Esophagus squamous epithelium (tissue), 5 donors: ENCODE results near the gene CNTRL. TPM values are rescaled to one million over a fixed set of nuclear protein-coding genes. Genes with fewer than 3 reads are reported as not detected.
A peak's percentile ranks its signal among the peaks of the same experiment; 100 is the strongest.
"Not testable (repeated sequence)": the region's sequence is repeated elsewhere in the genome, so short reads cannot be mapped to it uniquely, and the experiment has no call there.

Source experiments
- DNase-seq: peaks from one replicate; lab custom pipeline; 2025; lab: John Stamatoyannopoulos, UW
- H3K27ac ChIP-seq, 4 donors: fragments of 200-600 bp; sonication (generic); one replicate each; pipeline ENCODE4 v1.5.1; 2016 to 2019; ENCODE audit warnings: mild to moderate bottlenecking in 1 of 4
- H3K27me3 ChIP-seq, 4 donors: fragments of 200-600 bp; sonication (generic); 1 replicate in 3 of 4; 2 replicates in 1 of 4; pipeline versions ENCODE4 v1.5.1 to v1.6.0; 2017 to 2021; ENCODE audit warnings: antibody characterized with exemption in 1 of 4
- H3K36me3 ChIP-seq, 3 donors: fragments of 200-600 bp; sonication (generic); one replicate each; pipeline ENCODE4 v1.5.1; 2016 to 2019
- H3K4me1 ChIP-seq, 3 donors: fragments of 200-600 bp; sonication (generic); one replicate each; pipeline ENCODE4 v1.5.1; 2017 to 2019
- H3K4me3 ChIP-seq, 4 donors: fragments of 200-600 bp; sonication (generic); 1 replicate in 3 of 4; 2 replicates in 1 of 4; pipeline ENCODE4 v1.5.1; 2016 to 2019; ENCODE audit warnings: mild to moderate bottlenecking in 2 of 4, moderate library complexity in 1 of 4
- H3K9me3 ChIP-seq, 3 donors: fragments of 200-600 bp; sonication (generic); one replicate each; pipeline ENCODE4 v1.5.1; 2016 to 2019
- POLR2A ChIP-seq, 4 donors: fragments of 450-650 bp; IDR thresholded peaks; one replicate each; pipeline ENCODE4 v1.6.1; 2017; ENCODE audit warnings: antibody characterized with exemption in 4 of 4, mild to moderate bottlenecking in 4 of 4, moderate library complexity in 3 of 4
- WGBS, 2 donors: methylation state at CpG; one replicate each; pipeline ENCODE4 v1.1.5; 2018; 5-methylcytosine and 5-hydroxymethylcytosine counted together
- intact Hi-C: fragments of 100-400 bp; cut with DNase I; formaldehyde crosslinking; loops from one replicate; pipeline ENCODE4 v1.15.0; 2022
- total RNA-seq, 4 donors: library from RNA; depleted of rRNA; stranded (reverse); fragments of >200 nt; gene quantifications; one replicate each; pipeline ENCODE4 v1.1.0, GENCODE V29; 2016
- TF ChIP-seq, protein P1 (sequence below), 6 experiments: fragments of 450-650 bp in 4 of 6; fragments of 200-600 bp in 2 of 6; sonication (generic) in 2 of 6; IDR thresholded peaks; one replicate each; pipeline ENCODE4 v1.5.1; 2016 to 2019; ENCODE audit warnings: antibody characterized with exemption in 6 of 6, mild to moderate bottlenecking in 4 of 6, moderate library complexity in 4 of 6
- donor health status: DM: yes; HTN: yes; CAD: no.

Gene CNTRL
- total RNA-seq, result 10 to 100 TPM in 1 of 4 donors, 1 to 10 TPM in 3; 7.2 to 15.3 (median 8.0) TPM

DNA sequence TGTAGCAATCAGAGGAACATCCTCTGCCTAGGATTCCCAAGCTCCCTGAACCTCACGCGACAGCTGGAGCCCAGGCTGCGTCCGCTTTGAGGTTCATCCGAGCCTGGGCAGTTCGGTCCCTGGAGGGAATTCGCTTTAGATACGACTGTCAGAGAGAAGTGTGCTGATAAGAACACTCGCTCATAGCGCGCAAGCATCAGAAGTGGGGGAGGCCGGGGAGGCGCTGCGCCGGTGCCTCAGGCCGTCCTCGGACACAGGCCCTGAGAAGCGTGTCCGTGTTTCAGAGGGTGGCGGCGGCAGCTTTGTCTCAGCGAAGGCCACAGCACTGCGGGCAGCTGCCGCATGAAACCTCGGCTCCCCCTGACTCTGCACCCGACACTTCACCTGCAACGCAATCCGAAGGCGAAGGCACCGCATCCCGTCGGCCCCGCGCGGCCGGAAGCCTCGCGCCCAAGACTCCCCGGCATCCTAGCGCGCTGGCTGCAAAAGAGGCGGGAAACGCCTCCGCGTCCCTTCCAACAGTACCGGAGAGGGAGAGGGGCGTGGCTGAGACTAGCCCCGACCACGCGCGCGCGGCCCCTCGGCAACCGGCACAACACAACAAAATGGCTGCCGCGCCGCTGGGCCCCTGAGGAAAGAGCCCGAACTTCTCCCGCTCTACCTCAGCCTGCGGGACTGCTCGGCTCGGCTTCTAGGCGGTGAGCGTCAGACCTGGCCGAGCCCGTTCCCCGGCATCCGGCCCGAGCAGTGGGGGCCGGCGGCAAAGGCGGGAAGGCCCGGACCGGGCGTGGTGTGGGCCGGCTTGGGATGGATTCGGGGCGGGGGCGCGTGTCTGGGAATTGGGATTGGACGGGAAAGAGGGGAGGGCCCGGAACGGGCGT is at the start of gene CNTRL:
CNTRL (plus strand) TSS at position 586 of the 881 bp plus-strand sequence. CDS start 13,372 bp downstream, outside the sequence.
- peak within 1 kb of the TSS; percentile 81 to 95 (median 90) for H3K27ac ChIP-seq
- no peaks in the 10 kb centered on the region for H3K36me3 ChIP-seq
- DNase-seq, result peak; percentile 37
- no peaks in the 10 kb centered on the region for H3K9me3 ChIP-seq
- WGBS, 2 donors, result 0 to 2% methylated on average over 10 to 22 of the region's 85 CpGs
- TF ChIP-seq, protein P1, sequence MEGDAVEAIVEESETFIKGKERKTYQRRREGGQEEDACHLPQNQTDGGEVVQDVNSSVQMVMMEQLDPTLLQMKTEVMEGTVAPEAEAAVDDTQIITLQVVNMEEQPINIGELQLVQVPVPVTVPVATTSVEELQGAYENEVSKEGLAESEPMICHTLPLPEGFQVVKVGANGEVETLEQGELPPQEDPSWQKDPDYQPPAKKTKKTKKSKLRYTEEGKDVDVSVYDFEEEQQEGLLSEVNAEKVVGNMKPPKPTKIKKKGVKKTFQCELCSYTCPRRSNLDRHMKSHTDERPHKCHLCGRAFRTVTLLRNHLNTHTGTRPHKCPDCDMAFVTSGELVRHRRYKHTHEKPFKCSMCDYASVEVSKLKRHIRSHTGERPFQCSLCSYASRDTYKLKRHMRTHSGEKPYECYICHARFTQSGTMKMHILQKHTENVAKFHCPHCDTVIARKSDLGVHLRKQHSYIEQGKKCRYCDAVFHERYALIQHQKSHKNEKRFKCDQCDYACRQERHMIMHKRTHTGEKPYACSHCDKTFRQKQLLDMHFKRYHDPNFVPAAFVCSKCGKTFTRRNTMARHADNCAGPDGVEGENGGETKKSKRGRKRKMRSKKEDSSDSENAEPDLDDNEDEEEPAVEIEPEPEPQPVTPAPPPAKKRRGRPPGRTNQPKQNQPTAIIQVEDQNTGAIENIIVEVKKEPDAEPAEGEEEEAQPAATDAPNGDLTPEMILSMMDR (IDR thresholded peaks at IDR 0.05), result no peak
- TF ChIP-seq POLR2A (IDR thresholded peaks at IDR 0.05), result peak in 3 of 4 donors; percentile 7 to 65 (median 54)
- H3K4me3 ChIP-seq, result peak within 1 kb of the TSS; percentile 62 to 87 (median 74)
- intact Hi-C loops, result no loop called here
- H3K27me3 ChIP-seq, result no peaks in the 10 kb centered on the region
- H3K4me1 ChIP-seq, result peaks cover 12 to 47% (median 21%) of the 10 kb centered on the region in 3 donors

DNA sequence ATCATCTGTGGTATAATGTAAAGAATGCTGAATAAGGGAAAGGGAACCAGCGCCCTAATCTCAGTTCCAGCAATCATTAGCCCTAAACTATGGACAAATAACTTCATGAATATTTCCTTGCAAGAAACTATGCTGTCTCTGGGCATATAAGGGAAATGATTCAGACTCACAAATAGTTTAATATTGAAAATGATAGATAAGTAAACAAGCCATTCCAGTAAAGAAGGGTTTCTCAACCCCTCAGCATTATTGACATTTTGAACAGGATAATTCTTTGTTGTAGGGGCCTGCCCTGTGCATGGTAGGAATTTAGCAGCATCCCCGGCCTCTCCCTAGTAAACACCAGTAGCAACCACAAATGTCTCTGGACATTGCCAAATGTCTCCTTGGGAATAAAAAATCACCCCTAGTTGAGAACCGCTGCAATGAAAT is 48.5 kb upstream of the CNTRL start:
- H3K4me1 ChIP-seq, result no peaks in the 10 kb centered on the region
- no peak for DNase-seq
- no peak overlapping the region for H3K27ac ChIP-seq
- WGBS, 2 donors, result 84 to 87% methylated on average over 3 of the region's 3 CpGs
- intact Hi-C loops, result no loop called here
- no peak overlapping the region for H3K4me3 ChIP-seq
- no peak for TF ChIP-seq POLR2A (IDR thresholded peaks at IDR 0.05)
- TF ChIP-seq, protein P1 (IDR thresholded peaks at IDR 0.05), result no peak
- no peaks in the 10 kb centered on the region for H3K27me3 ChIP-seq
- H3K9me3 ChIP-seq, result no peaks in the 10 kb centered on the region
- no peaks in the 10 kb centered on the region for H3K36me3 ChIP-seq

GRCh38 chr9:121026768-121027167 is 48.0 kb upstream of the CNTRL start:
- TF ChIP-seq, protein P1 (IDR thresholded peaks at IDR 0.05), result no peak
- no peak for TF ChIP-seq POLR2A (IDR thresholded peaks at IDR 0.05)
- Histone ChIP-seq H3K4me1 (no peaks in the 10 kb centered on the region), H3K36me3 (no peaks in the 10 kb centered on the region), H3K9me3 (no peaks in the 10 kb centered on the region), H3K27me3 (no peaks in the 10 kb centered on the region), H3K4me3 (no peak overlapping the region), H3K27ac (no peak overlapping the region)
- intact Hi-C loops, result no loop called here
- no peak for DNase-seq

GRCh38 chr9:121028285-121028684 is 46.5 kb upstream of the CNTRL start:
- WGBS, 2 donors, result 67 to 75% methylated on average over 4 of the region's 4 CpGs
- intact Hi-C loops, H3K27ac ChIP-seq, H3K4me1 ChIP-seq, H3K4me3 ChIP-seq, DNase-seq, H3K9me3 ChIP-seq, H3K27me3 ChIP-seq, H3K36me3 ChIP-seq: not testable (repeated sequence)

DNA sequence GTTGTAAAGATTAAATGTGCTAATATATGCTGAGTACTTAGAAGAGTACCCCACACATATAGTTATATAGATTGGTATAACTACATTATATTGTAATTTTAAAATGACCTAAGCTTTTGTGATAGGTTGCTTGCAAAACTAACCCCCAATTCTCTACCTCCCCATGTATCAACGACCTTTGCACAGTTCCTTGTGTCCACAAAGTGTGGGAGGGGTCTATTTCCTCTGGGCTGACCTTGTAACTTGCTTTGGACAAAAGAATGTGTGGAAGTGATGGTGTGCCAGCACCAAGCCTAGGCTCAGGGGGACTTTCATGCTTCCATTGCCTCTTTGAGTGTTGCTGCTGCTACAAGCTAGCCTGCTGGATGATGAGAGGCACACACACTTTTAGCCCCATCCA is 45.3 kb upstream of the CNTRL start:
- WGBS, 2 donors, result 50 to 55% methylated on average over 1 of the region's 1 CpG
- H3K4me3 ChIP-seq, result no peak overlapping the region

More for the DNA sequence above, 45.3 kb upstream of the CNTRL start:
- no peaks in the 10 kb centered on the region for H3K36me3 ChIP-seq
- intact Hi-C loops, result no loop called here
- no peaks in the 10 kb centered on the region for H3K9me3 ChIP-seq
- H3K27ac ChIP-seq, result no peak overlapping the region
- DNase-seq, result no peak
- TF ChIP-seq, protein P1 (IDR thresholded peaks at IDR 0.05), result no peak
- TF ChIP-seq POLR2A (IDR thresholded peaks at IDR 0.05), result no peak
- no peaks in the 10 kb centered on the region for H3K4me1 ChIP-seq
- H3K27me3 ChIP-seq, result no peaks in the 10 kb centered on the region
